ENCODE data around the gene RALGDS. TPM values are rescaled to one million over a fixed set of nuclear protein-coding genes. Genes with fewer than 3 reads are reported as not detected.

Gene RALGDS
- total and polyA plus RNA-seq, 2 experiments from 2014 or later = 8.6 to 20.3 TPM

- Histone ChIP-seq H3K36me3 (ENCODE audit: insufficient read depth) (no peaks in the 10 kb centered on the region), H3K4me2 (no peak overlapping the region), H2AFZ (no peak overlapping the region), H3K27me3 (ENCODE audit: insufficient read depth) (peaks cover 38% of the 10 kb centered on the region; the same call in 1 of the 2 replicates), H3K4me3 (no peak overlapping the region), H3K79me2 (replicated peaks; ENCODE audit: insufficient read depth) (no peaks in the 10 kb centered on the region), H3F3A (replicated peaks; ENCODE audit: low read depth) (0 out of 2 replicates have a peak, but pooled peaks cover 2% of the 10 kb centered on the region), H3K27ac (ENCODE audit: low read depth) (no peak overlapping the region), H3K9me2 (ENCODE audit: insufficient read depth) (no peaks in the 10 kb centered on the region), H3K4me1 (ENCODE audit: insufficient read depth) (no peaks in the 10 kb centered on the region; the same call in 1 of the 2 replicates), H4K20me1 (replicated peaks; ENCODE audit: insufficient read depth) (peaks cover 4% of the 10 kb centered on the region; the same call in 1 of the 2 replicates)
- Mint-ChIP-seq H3K36me3 (ENCODE audit: low read depth) (no peaks in the 10 kb centered on the region), H3K4me1 (peaks cover 16% of the 10 kb centered on the region), H3K4me3 (no peak overlapping the region), H3K27me3 (ENCODE audit: insufficient read depth, low read depth, poor library complexity) (peaks cover 44% of the 10 kb centered on the region), H3K27ac (no peak overlapping the region), H3K9me3 (no peaks in the 10 kb centered on the region; the same call in 2 of the 3 replicates)
- TF ChIP-seq EZH2phosphoT487 (IDR thresholded peaks at IDR 0.05; ENCODE audit: unreplicated experiment) = no peak
- TF ChIP-seq JUNB (IDR thresholded peaks at IDR 0.05; ENCODE audit: unreplicated experiment) = no peak
- no peak for TF ChIP-seq STAT1 (IDR thresholded peaks at IDR 0.05; ENCODE audit: unreplicated experiment)
- TF ChIP-seq POLR2AphosphoS5 (IDR thresholded peaks at IDR 0.05; ENCODE audit: low read depth) = no peak
- TF ChIP-seq ZNF331 (CRISPR knock-in tag; IDR thresholded peaks at IDR 0.05; ENCODE audit: low read depth) = no peak
- TF ChIP-seq EZH2 (IDR thresholded peaks at IDR 0.05; ENCODE audit: low read depth, unreplicated experiment) = no peak
- no peak for TF ChIP-seq ZNF462 (CRISPR knock-in tag; IDR thresholded peaks at IDR 0.05)
- no peak for ATAC-seq
- DNase-seq (ENCODE audit: low spot score) = no peak
Observed at GRCh38 chr9:133122605-133122934, 1.5 kb upstream of the RALGDS start.
